SK-N-MC (cell line): ENCODE results near the gene GASK1A.

Source experiments
- DNase-seq: peaks from one replicate; pipeline ENCODE4 v3.0.0-alpha.2; 2011; ENCODE audit warnings: low read depth, low spot score
- H3K27ac ChIP-seq: fragments of 200-600 bp; sonication (generic); 2 replicates; pipeline ENCODE4 v1.5.1; 2016; ENCODE audit warnings: mixed run types
- H3K36me3 ChIP-seq: fragments of 200-600 bp; sonication (generic); 2 replicates; pipeline ENCODE4 v1.6.1; 2017; ENCODE audit warnings: antibody characterized with exemption, low read length, mixed read lengths; ENCODE audit not compliant: insufficient read depth
- H3K4me3 ChIP-seq: fragments of 200-600 bp; sonication (generic); 2 replicates; pipeline ENCODE4 v1.5.1; 2016
- H3K9ac ChIP-seq: fragments of 200-600 bp; sonication (generic); 2 replicates; pipeline ENCODE4 v1.8.0; 2017; ENCODE audit warnings: mixed run types, mixed read lengths; ENCODE audit not compliant: insufficient read length
- H3K9me3 ChIP-seq: fragments of 200-600 bp; sonication (generic); 2 replicates; pipeline ENCODE4 v1.6.1; 2017; ENCODE audit warnings: low read depth, mild to moderate bottlenecking, antibody characterized with exemption, low read length, moderate library complexity, mixed read lengths
- EZH2 ChIP-seq: fragments of 200-600 bp; sonication (generic); IDR thresholded peaks from one replicate; pipeline ENCODE4 v1.6.1; 2017; ENCODE audit warnings: antibody characterized with exemption
- FOXP2 ChIP-seq: optimal IDR thresholded peaks from 2 replicates; pipeline ENCODE3; 2011; ENCODE audit warnings: mild to moderate bottlenecking, moderate library complexity; ENCODE audit not compliant: insufficient read depth; ENCODE audit errors: extremely low read length, control extremely low read depth
- POLR2AphosphoS5 ChIP-seq: IDR thresholded peaks from 2 replicates; pipeline ENCODE4 v1.6.1; 2012; ENCODE audit warnings: mild to moderate bottlenecking, low read depth, low read length, borderline replicate concordance

GASK1A gene

DNA sequence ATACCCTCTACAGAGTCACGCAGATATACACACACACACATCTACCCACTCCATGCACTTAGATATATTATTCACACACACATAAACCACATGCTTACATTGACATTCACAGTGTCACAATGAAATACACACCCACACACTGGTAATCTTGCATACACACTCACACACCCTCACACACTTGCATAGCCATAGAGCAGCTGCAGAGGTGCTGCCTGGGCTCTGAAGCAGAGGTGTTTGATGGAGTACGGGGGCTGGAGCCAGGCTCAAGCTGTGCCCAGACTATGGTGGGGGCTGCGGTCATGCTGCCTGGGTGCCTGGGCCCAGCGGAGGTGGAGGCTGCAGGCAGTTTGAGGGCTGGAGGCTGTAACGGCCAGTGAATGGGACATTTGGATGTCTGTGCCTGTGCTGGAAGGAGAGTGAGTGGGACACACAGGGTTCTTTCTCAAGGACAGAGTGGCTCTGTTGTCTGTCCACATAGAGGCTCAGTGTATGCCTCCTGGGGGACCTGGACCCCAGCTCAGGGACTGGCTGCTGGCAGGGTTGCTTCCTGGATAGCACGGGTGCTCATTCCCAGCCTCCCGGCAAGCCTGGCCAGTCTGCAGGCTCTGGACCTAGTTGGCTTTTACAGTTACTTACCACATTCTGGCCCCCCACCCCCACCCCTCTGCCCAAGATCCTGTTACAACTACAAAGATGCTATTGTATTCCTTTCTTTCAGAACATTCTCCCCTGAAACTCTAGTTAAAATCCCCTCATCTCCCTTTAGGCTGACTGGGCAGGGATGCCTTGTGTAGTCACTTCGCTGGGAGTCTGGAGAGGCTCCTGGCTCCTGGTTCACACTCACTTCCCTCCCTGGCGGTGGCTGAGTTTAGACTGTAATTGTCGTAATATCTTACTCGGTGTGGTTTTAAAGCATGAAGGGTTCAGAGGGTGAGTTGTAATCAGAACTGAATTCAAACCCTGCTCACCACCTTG, 12.5 kb downstream of the GASK1A start:
- H3K36me3 ChIP-seq: no peaks in the 10 kb centered on the region
- DNase-seq: no peak

DNA sequence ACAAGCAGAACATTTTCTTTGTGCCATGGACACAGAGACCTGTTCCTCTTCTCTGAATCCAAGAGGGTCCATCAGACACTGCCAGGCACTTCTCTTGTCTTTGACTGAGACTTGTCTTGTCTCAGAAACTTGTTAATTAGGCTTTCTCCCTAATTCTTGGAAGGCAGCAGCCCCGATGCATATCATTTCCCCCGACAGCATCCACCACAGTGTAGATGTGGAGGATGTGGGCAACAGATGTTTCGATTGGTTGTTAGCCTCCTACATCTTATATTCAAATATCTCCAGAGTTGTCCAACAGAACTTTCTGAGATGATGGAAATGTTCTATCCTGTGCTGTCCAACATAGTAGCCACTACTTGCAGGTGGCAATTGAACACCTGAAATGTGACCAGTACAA, 15.5 kb downstream of the GASK1A start:
- TF ChIP-seq POLR2AphosphoS5 (no peak), FOXP2 (no peak), EZH2 (no peak)
- Histone ChIP-seq H3K9me3 (no peaks in the 10 kb centered on the region), H3K9ac (no peak overlapping the region), H3K4me3 (no peak overlapping the region), H3K36me3 (no peaks in the 10 kb centered on the region), H3K27ac (no peak overlapping the region)
- DNase-seq: no peak

More for the DNA sequence above, 12.5 kb downstream of the GASK1A start:
- no peak overlapping the region for H3K27ac ChIP-seq
- H3K9ac ChIP-seq: no peak overlapping the region
- no peak overlapping the region for H3K4me3 ChIP-seq
- TF ChIP-seq POLR2AphosphoS5 (no peak), FOXP2 (no peak), EZH2 (no peak)
- H3K9me3 ChIP-seq: no peaks in the 10 kb centered on the region

DNA sequence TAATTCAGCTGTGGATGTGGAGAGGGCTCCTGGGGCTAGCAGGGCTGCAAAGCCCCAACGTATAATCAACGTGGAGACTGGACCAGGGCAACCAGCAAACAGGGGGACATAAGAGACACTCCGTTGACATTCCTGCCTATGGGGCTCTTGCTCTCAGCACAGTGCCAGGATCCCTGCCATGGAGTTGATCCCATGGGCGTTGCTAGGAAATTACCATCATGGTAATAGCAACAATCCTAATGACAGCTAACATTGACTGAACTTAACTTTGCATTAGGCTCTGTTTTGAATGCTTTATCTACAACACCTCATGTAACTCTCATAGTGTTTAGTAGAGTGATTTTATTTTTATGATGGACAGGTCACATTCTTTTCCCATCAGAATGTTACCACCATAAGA, 16.9 kb downstream of the GASK1A start:
- TF ChIP-seq FOXP2 (no peak), EZH2 (no peak), POLR2AphosphoS5 (no peak)
- H3K4me3 ChIP-seq: no peak overlapping the region
- no peaks in the 10 kb centered on the region for H3K9me3 ChIP-seq
- no peak overlapping the region for H3K27ac ChIP-seq
- no peak for DNase-seq
- no peaks in the 10 kb centered on the region for H3K36me3 ChIP-seq
- H3K9ac ChIP-seq: no peak overlapping the region

DNA sequence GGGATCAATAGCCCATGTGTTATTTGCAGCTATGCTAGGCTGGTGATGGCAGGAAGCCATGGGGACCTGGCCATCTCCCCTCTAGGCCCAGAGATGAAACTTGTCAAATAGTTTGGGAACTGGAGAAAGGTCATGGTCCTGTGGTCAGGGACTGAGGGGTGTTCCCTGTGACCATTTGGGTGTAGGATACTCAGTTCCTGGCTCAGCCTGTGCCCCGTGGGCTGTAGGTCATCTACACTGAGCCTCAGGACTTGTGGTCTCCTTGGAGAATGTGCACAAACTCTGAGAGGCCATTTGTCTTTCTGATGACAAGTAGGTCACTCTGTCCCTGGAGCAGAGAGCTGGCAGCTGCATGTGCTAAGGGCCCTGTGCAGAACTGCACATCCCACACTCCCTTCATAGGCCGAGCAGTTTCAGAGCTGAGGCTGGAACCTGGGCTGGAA, 17.5 kb downstream of the GASK1A start:
- H3K9me3 ChIP-seq: no peaks in the 10 kb centered on the region
- TF ChIP-seq POLR2AphosphoS5 (no peak), FOXP2 (no peak), EZH2 (no peak)
- H3K36me3 ChIP-seq: no peaks in the 10 kb centered on the region
- H3K27ac ChIP-seq: no peak overlapping the region
- H3K4me3 ChIP-seq: no peak overlapping the region
- no peak for DNase-seq
- H3K9ac ChIP-seq: no peak overlapping the region

DNA sequence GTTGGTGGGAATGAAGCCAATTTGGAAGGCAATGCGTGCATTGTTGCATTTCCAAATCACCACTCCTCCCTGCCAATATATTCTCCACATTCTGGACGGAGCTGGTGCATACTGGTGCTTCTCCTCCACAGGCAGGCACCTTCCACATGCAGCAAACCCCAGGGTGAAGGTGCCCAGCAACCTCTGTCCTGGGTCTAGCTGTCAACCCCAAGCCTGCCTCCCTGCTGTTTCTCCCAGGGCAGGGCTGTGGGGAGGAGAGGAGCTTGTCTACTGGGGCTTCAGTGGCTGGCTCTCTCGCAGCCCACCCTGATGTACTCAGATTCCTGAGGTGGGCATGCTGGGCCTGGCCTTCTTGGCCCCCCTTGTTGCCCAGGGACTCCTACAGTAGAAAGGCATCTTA, 20.1 kb downstream of the GASK1A start:
- no peak overlapping the region for H3K9ac ChIP-seq
- H3K9me3 ChIP-seq: no peaks in the 10 kb centered on the region
- no peak overlapping the region for H3K4me3 ChIP-seq
- H3K27ac ChIP-seq: no peak overlapping the region
- H3K36me3 ChIP-seq: no peaks in the 10 kb centered on the region
- TF ChIP-seq EZH2 (no peak), POLR2AphosphoS5 (no peak), FOXP2 (no peak)
- no peak for DNase-seq

DNA sequence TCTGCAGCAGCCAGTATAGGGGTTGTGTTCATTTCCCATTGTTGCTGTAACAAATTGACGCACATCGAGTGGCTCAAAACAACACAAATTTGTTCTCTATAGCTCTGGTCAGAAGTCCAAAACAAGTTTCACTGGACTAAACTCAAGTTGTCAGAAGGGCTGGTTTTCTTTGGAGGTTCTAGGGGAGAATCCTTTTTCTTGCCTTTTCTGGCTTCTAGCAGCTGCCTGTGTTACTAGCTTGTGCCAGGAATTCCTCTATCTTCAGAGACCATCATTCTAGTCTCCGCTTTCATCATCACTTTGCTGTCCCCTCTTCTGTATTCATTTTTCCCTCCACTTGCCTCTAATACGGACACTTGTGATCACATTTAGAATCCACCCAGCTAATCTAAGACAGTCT, 20.5 kb downstream of the GASK1A start:
- H3K9me3 ChIP-seq: no peaks in the 10 kb centered on the region
- H3K36me3 ChIP-seq: no peaks in the 10 kb centered on the region
- H3K27ac ChIP-seq: no peak overlapping the region
- H3K4me3 ChIP-seq: no peak overlapping the region
- TF ChIP-seq FOXP2: no peak
- H3K9ac ChIP-seq: no peak overlapping the region
- no peak for DNase-seq

DNA sequence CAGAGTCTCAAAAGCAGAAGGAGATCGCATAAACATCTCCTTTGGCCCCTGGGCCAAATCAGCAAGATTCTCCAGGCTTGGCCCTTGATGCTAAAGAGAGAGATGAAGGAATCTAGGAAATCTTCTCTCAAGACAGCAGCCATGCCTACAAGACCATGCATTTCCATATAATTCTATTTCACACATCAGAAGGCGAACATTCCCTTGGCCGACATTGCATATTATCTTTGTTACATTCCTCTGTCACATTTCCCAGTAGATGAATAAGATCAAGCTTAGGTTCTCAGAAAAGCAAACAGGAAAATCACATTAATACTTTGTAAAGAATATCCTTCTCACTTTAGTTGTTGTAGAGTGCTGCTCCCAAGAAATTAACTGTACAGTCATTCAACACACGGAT, 21.3 kb downstream of the GASK1A start:
- no peak for DNase-seq
- Histone ChIP-seq H3K27ac (no peak overlapping the region), H3K9me3 (no peaks in the 10 kb centered on the region), H3K4me3 (no peak overlapping the region), H3K9ac (no peak overlapping the region), H3K36me3 (no peaks in the 10 kb centered on the region)
- TF ChIP-seq POLR2AphosphoS5 (no peak), EZH2 (no peak), FOXP2 (no peak)

DNA sequence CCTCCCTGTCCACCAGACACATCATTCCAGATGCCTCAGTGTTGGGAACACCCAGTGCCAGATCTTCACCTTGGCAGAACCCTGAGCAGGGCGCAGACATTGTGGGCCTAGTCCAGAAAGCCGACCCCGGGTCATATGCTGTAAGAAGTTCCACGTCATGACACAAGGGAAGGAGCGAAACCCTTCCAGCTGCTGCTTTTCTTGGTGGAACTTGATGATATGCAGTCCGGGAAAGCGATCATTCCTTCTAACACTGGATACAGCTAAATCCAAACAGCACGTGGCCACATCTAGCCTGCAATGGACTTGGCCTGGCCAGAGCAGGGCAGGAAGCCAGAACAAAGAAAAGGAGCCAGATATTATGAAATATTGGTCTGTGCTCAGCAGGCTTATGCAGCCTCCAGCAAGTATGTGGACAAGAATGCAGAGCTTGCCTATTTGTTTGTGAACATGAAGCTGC, 22.0 kb downstream of the GASK1A start:
- Histone ChIP-seq H3K9ac (no peak overlapping the region), H3K36me3 (no peaks in the 10 kb centered on the region), H3K27ac (no peak overlapping the region), H3K9me3 (no peaks in the 10 kb centered on the region), H3K4me3 (no peak overlapping the region)
- no peak for DNase-seq
- TF ChIP-seq FOXP2 (no peak), POLR2AphosphoS5 (no peak), EZH2 (no peak)

DNA sequence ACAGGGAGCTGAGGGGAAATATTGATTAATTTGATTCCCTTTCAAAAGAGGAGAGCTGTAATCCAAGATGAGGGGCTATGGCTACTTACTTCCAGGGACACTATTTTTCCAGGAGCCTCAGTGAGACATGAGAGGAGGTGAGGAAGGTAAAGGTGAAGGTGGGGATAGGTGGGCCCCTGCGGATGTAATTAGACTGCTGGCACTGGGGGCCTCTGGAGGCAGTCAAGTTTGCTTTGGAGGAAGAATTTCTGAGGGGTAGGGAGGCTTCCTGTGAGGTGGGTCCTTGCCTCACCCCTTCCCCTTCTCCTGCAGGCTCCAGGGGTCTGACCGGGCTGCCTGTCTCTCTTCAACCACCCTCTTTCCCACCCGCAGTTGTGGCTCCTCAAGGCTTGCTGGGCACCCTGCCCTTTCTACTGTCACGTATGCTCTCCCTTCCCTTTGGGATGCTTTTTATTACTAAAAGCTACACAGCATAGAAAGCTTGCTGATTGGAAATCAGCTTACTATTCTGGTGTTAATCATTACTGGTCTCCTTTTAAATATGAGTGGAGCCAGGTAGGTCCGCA, 22.5 kb downstream of the GASK1A start:
- no peak for DNase-seq
- no peak overlapping the region for H3K27ac ChIP-seq
- H3K9ac ChIP-seq: no peak overlapping the region
- H3K9me3 ChIP-seq: no peaks in the 10 kb centered on the region
- no peaks in the 10 kb centered on the region for H3K36me3 ChIP-seq
- TF ChIP-seq EZH2: no peak
- TF ChIP-seq POLR2AphosphoS5: no peak
- TF ChIP-seq FOXP2: no peak
- H3K4me3 ChIP-seq: no peak overlapping the region
